Smooth muscle cell (in vitro differentiated cells): Measurements from ENCODE around the gene UBAC1. TPM values are rescaled to one million over a fixed set of nuclear protein-coding genes. Genes with fewer than 3 reads are reported as not detected.
"Not testable (repeated sequence)": the region's sequence is repeated elsewhere in the genome, so short reads cannot be mapped to it uniquely, and the experiment has no call there.

Experiments
- DNase-seq: peaks from one replicate; lab custom pipeline; 2025; ENCODE audit not compliant: unreplicated experiment; lab: John Stamatoyannopoulos, UW
- H2AFZ ChIP-seq: fragments of 200-600 bp; sonication (generic); 2 replicates; pipeline ENCODE4 v1.6.0; 2016; ENCODE audit warnings: antibody characterized with exemption, low read depth, mild to moderate bottlenecking
- H3F3A ChIP-seq: fragments of 200-600 bp; sonication (generic); 2 replicates; pipeline ENCODE4 v1.6.0; 2017; ENCODE audit warnings: antibody characterized with exemption, low read depth
- H3K27ac ChIP-seq: fragments of 200-600 bp; sonication (generic); 2 replicates; pipeline ENCODE4 v1.5.1; 2016; ENCODE audit warnings: low read depth, mild to moderate bottlenecking
- H3K27me3 ChIP-seq: fragments of 200-600 bp; sonication (generic); 2 replicates; pipeline ENCODE4 v1.6.1; 2016; ENCODE audit warnings: low read depth, mild to moderate bottlenecking
- H3K36me3 ChIP-seq: fragments of 200-600 bp; sonication (generic); 2 replicates; pipeline ENCODE4 v1.5.1; 2016; ENCODE audit warnings: low read depth
- H3K4me1 ChIP-seq: fragments of 200-600 bp; sonication (generic); 2 replicates; pipeline ENCODE4 v1.5.1; 2016; ENCODE audit warnings: low read depth
- H3K4me2 ChIP-seq: fragments of 200-600 bp; sonication (generic); 2 replicates; pipeline ENCODE4 v1.6.0; 2016; ENCODE audit warnings: mild to moderate bottlenecking
- H3K4me3 ChIP-seq: fragments of 200-600 bp; sonication (generic); 2 replicates; pipeline ENCODE4 v1.5.1; 2016; ENCODE audit warnings: mild to moderate bottlenecking
- H3K79me2 ChIP-seq: fragments of 200-600 bp; sonication (generic); 2 replicates; pipeline ENCODE4 v1.6.0; 2016; ENCODE audit warnings: low read depth, mild to moderate bottlenecking
- H3K9ac ChIP-seq: fragments of 200-600 bp; sonication (generic); 2 replicates; pipeline ENCODE4 v1.6.0; 2016; ENCODE audit warnings: low read depth
- H3K9me3 ChIP-seq: fragments of 200-600 bp; sonication (generic); replicated peaks from 2 replicates; pipeline ENCODE4 v1.5.1; 2016; ENCODE audit warnings: low read depth
- H4K20me1 ChIP-seq: fragments of 200-600 bp; sonication (generic); 2 replicates; pipeline ENCODE4 v1.6.0; 2016; ENCODE audit warnings: low read depth
- CTCF ChIP-seq: fragments of 200-600 bp; sonication (generic); IDR thresholded peaks from 2 replicates; pipeline ENCODE4 v1.5.1; 2017; ENCODE audit warnings: borderline replicate concordance, mild to moderate bottlenecking, antibody characterized with exemption; ENCODE audit not compliant: insufficient read depth, poor library complexity, severe bottlenecking
- WGBS: methylation state at CpG from one replicate; pipeline ENCODE4 v1.1.7; 2016; ENCODE audit warnings: low lambda C conversion rate; 5-methylcytosine and 5-hydroxymethylcytosine counted together
- polyA plus RNA-seq: library from polyadenylated mRNA; unstranded; fragments of >200 nt; fragmentation: Nextera tagmentation; extraction: Ambion mirVana; gene quantifications from 2 replicates; pipeline ENCODE4 v1.2.1, GENCODE V29; 2016
- total RNA-seq: library from RNA; depleted of rRNA; stranded (reverse); fragments of >200 nt; gene quantifications from 2 replicates; pipeline ENCODE4 v1.2.3, GENCODE V29; 2014

UBAC1 gene
- total and polyA plus RNA-seq, 2 experiments from 2014 or later: 35.3 to 43.5 TPM

GRCh38 chr9:135944444-135945252 lies 16.5 kb downstream of the UBAC1 start:
- Histone ChIP-seq H3K79me2 (no peaks in the 10 kb centered on the region), H3K4me2 (no peak overlapping the region), H4K20me1 (peaks cover 21% of the 10 kb centered on the region), H3F3A (no peaks in the 10 kb centered on the region), H2AFZ (no peak overlapping the region), H3K27me3 (no peaks in the 10 kb centered on the region), H3K4me1 (no peaks in the 10 kb centered on the region), H3K9me3 (no peaks in the 10 kb centered on the region), H3K27ac (no peak overlapping the region), H3K36me3 (no peaks in the 10 kb centered on the region), H3K9ac (no peak overlapping the region), H3K4me3 (no peak overlapping the region)
- TF ChIP-seq CTCF: no peak
- WGBS: 94% methylated on average over 36 of the region's 36 CpGs
- DNase-seq: no peak

- H3K4me1 ChIP-seq, DNase-seq, H2AFZ ChIP-seq, H3K79me2 ChIP-seq, H3K9ac ChIP-seq, H3K27me3 ChIP-seq, H3K9me3 ChIP-seq, H3F3A ChIP-seq, H3K27ac ChIP-seq, H3K36me3 ChIP-seq, H3K4me2 ChIP-seq, H3K4me3 ChIP-seq: not testable (repeated sequence)
- 97% methylated on average over 6 of the region's 6 CpGs for WGBS
- H4K20me1 ChIP-seq: peaks cover 23% of the 10 kb centered on the region
Observed at GRCh38 chr9:135943604-135944003, 17.6 kb downstream of the UBAC1 start.

GRCh38 chr9:135941288-135941995 lies 19.7 kb downstream of the UBAC1 start:
- no peak overlapping the region for H2AFZ ChIP-seq
- H3K27me3 ChIP-seq: no peaks in the 10 kb centered on the region
- peaks cover 23% of the 10 kb centered on the region for H4K20me1 ChIP-seq
- TF ChIP-seq CTCF: no peak
- peaks cover 9% of the 10 kb centered on the region for H3K36me3 ChIP-seq
- H3K4me3 ChIP-seq: no peak overlapping the region
- H3F3A ChIP-seq: no peaks in the 10 kb centered on the region
- no peaks in the 10 kb centered on the region for H3K9me3 ChIP-seq
- no peak overlapping the region for H3K4me2 ChIP-seq
- no peak for DNase-seq
- no peak overlapping the region for H3K9ac ChIP-seq
- 98% methylated on average over 10 of the region's 13 CpGs for WGBS
- no peaks in the 10 kb centered on the region for H3K4me1 ChIP-seq
- H3K79me2 ChIP-seq: no peaks in the 10 kb centered on the region
- H3K27ac ChIP-seq: no peak overlapping the region

- Histone ChIP-seq H3K9me3 (no peaks in the 10 kb centered on the region), H3K4me1 (no peaks in the 10 kb centered on the region), H3K4me3 (no peak overlapping the region), H3K36me3 (peaks cover 15% of the 10 kb centered on the region), H2AFZ (no peak overlapping the region), H3F3A (no peaks in the 10 kb centered on the region), H4K20me1 (peaks cover 23% of the 10 kb centered on the region), H3K9ac (no peak overlapping the region), H3K27ac (no peak overlapping the region), H3K4me2 (no peak overlapping the region), H3K27me3 (no peaks in the 10 kb centered on the region), H3K79me2 (no peaks in the 10 kb centered on the region)
- WGBS: 96% methylated on average over 32 of the region's 33 CpGs
- no peak for TF ChIP-seq CTCF
- no peak for DNase-seq
Observed at GRCh38 chr9:135939351-135940265, 21.6 kb downstream of the UBAC1 start.
